HepG2 (cell line): ENCODE results near the gene KIF6. TPM values are rescaled to one million over a fixed set of nuclear protein-coding genes. Genes with fewer than 3 reads are reported as not detected.

Source experiments
- ATAC-seq: fragments of 200-7000 bp; cut with Tn5 transposase; 3 replicates; pipeline ENCODE4 v1.9.1; 2020; ENCODE audit warnings: mild to moderate bottlenecking, moderate library complexity
- BruUV-seq: library from RNA; stranded (reverse); fragments of 400-500 nt; replicated peaks from 2 replicates; lab custom pipeline; 2021; lab: Mats Ljungman, UMichigan
- CTCF ChIA-PET: fragments of 300-600 bp; formaldehyde crosslinking; extraction: SDS; loops from one replicate; lab custom pipeline; 2021; ENCODE audit warnings: low total read pairs, inconsistent platforms, low intra/inter-chr PET ratio; lab: Yijun Ruan, JAX
- POLR2A ChIA-PET: fragments of 350-600 bp; sonication (Branson Sonifier 250); formaldehyde crosslinking; loops from one replicate; lab custom pipeline; 2020; ENCODE audit warnings: antibody characterized with exemption, inconsistent platforms; lab: Yijun Ruan, JAX
- DNase-seq: peaks from one replicate; pipeline ENCODE4 v3.0.0-alpha.2; 2015; ENCODE audit warnings: low spot score
- FAIRE-seq: peaks from 3 replicates; lab custom pipeline; 2011; peaks lifted over from hg19 to GRCh38; lab: Jason Lieb, UNC
- H2AFZ ChIP-seq: one replicate; pipeline ENCODE4 v1.6.1; 2011; ENCODE audit warnings: low read length, inconsistent platforms
- H3K27ac ChIP-seq: fragments of 300-600 bp; 3 replicates; pipeline ENCODE4 v1.8.0; 2011; ENCODE audit warnings: mixed run types, mild to moderate bottlenecking, mixed read lengths, low read length, inconsistent platforms; ENCODE audit not compliant: insufficient read depth; ENCODE audit errors: extremely low read length
- H3K27me3 ChIP-seq, 2 experiments: fragments of 200-600 bp in 1 of 2; 2 replicates in 1 of 2; 3 replicates in 1 of 2; pipeline versions ENCODE4 v1.6.0 to v1.8.0; 2011; ENCODE audit warnings: low read length in 2 of 2, mild to moderate bottlenecking in 2 of 2, moderate library complexity in 2 of 2, inconsistent platforms in 1 of 2; ENCODE audit not compliant: insufficient read depth in 2 of 2, control insufficient read depth in 1 of 2
- H3K36me3 ChIP-seq, 2 experiments: fragments of 200-600 bp in 1 of 2; replicated peaks in 1 of 2; 2 replicates in 1 of 2; 3 replicates in 1 of 2; pipeline versions ENCODE4 v1.5.1 to v1.8.0; 2011; ENCODE audit warnings: low read length in 2 of 2, inconsistent platforms in 1 of 2; ENCODE audit not compliant: insufficient read depth in 2 of 2, control insufficient read depth in 1 of 2
- H3K4me1 ChIP-seq: 2 replicates; pipeline ENCODE4 v1.5.1; 2012; ENCODE audit warnings: low read length, inconsistent platforms; ENCODE audit not compliant: insufficient read depth
- H3K4me2 ChIP-seq: 2 replicates; pipeline ENCODE4 v1.6.0; 2011; ENCODE audit warnings: low read depth, low read length, inconsistent platforms
- H3K4me3 ChIP-seq, 3 experiments: fragments of 200-600 bp in 1 of 3; sonication (generic), shearing (Covaris generic) in 1 of 3; replicated peaks in 1 of 3; 2 replicates each; pipeline ENCODE4 v1.5.1; 2011 to 2016; ENCODE audit warnings: low read length in 3 of 3, inconsistent platforms in 2 of 3, low read depth in 2 of 3, mild to moderate bottlenecking in 2 of 3, control low read depth in 1 of 3, mixed read lengths in 1 of 3; ENCODE audit not compliant: insufficient read depth in 1 of 3
- H3K79me2 ChIP-seq: one replicate; pipeline ENCODE4 v1.6.1; 2011; ENCODE audit warnings: low read length, inconsistent platforms; ENCODE audit not compliant: insufficient read depth
- H3K9ac ChIP-seq: 2 replicates; pipeline ENCODE4 v1.6.0; 2011; ENCODE audit warnings: mild to moderate bottlenecking, low read depth, low read length, inconsistent platforms; ENCODE audit not compliant: insufficient read depth
- H3K9me3 ChIP-seq: 2 replicates; pipeline ENCODE4 v1.5.1; 2012; ENCODE audit warnings: mild to moderate bottlenecking, low read length
- H4K20me1 ChIP-seq: 2 replicates; pipeline ENCODE4 v1.6.0; 2011; ENCODE audit warnings: inconsistent platforms, mild to moderate bottlenecking, low read length, moderate library complexity; ENCODE audit not compliant: insufficient read depth
- FLYWCH1 ChIP-seq: sonication (generic); formaldehyde crosslinking; IDR thresholded peaks from 2 replicates; pipeline ENCODE4 v1.8.1; 2023; ENCODE audit warnings: mild to moderate bottlenecking, missing genetic modification reagents
- PITX1 ChIP-seq: sonication (generic); formaldehyde crosslinking; IDR thresholded peaks from 2 replicates; pipeline ENCODE4 v1.5.1; 2020; ENCODE audit warnings: mild to moderate bottlenecking, missing genetic modification reagents
- SRSF9 ChIP-seq: fragments of 200-400 bp; formaldehyde crosslinking; IDR thresholded peaks from 2 replicates; pipeline ENCODE4 v1.6.1; 2018; ENCODE audit warnings: borderline replicate concordance, mild to moderate bottlenecking, low read depth, low read length; ENCODE audit not compliant: insufficient read depth, poor library complexity, severe bottlenecking
- ZNF350 ChIP-seq: sonication (generic); formaldehyde crosslinking; IDR thresholded peaks from 2 replicates; pipeline ENCODE4 v1.4.0; 2020; ENCODE audit warnings: mild to moderate bottlenecking, low read depth, missing genetic modification reagents, borderline replicate concordance
- WGBS: methylation state at CpG from one replicate; pipeline ENCODE4 v1.1.6; 2017; ENCODE audit warnings: low lambda C conversion rate; 5-methylcytosine and 5-hydroxymethylcytosine counted together
- in situ Hi-C: cut with HindIII; loops from 2 replicates; pipeline ENCODE4 v1.10.0; 2017; ENCODE audit warnings: low pct_unique_long_range_greater_than_20kb; ENCODE audit not compliant: extremely low pct_ligation_motif_present
- intact Hi-C: fragments of 100-400 bp; cut with micrococcal nuclease; formaldehyde crosslinking; loops from one replicate; pipeline ENCODE4 v1.10.0; 2022; ENCODE audit not compliant: unreplicated experiment
- polyA plus RNA-seq, 8 experiments: library from polyadenylated mRNA; depleted of rRNA in 3 of 8; stranded (reverse) in 7 of 8; unstranded in 1 of 8; fragments of >200 nt; fragmentation: Illumina TruSeq in 4 of 8; extraction: Trizol in 4 of 8; gene quantifications; 2 replicates each; pipeline versions ENCODE4 v1.2.1 to v1.2.3, GENCODE V29; 2011 to 2016; ENCODE audit warnings: low read depth in 4 of 8, missing spikeins in 1 of 8, mixed read lengths in 1 of 8; ENCODE audit not compliant: insufficient read depth in 1 of 8
- total RNA-seq, 5 experiments: library from RNA; depleted of rRNA; stranded (reverse); fragments of >200 nt; fragmentation: Illumina TruSeq; extraction: Trizol; gene quantifications; 2 replicates each; pipeline ENCODE4 v1.2.3, GENCODE V29; 2016; ENCODE audit warnings: low read depth in 1 of 5
- TF ChIP-seq, protein P1 (sequence below): sonication (generic); formaldehyde crosslinking; IDR thresholded peaks from 2 replicates; pipeline ENCODE4 v1.5.0; 2020; ENCODE audit warnings: missing genetic modification reagents
- TF ChIP-seq, protein P2 (sequence below): sonication (generic); formaldehyde crosslinking; IDR thresholded peaks from 2 replicates; pipeline ENCODE4 v1.8.0; 2023; ENCODE audit warnings: mild to moderate bottlenecking, missing genetic modification reagents

KIF6 gene
- total and polyA plus RNA-seq, 2 of the 13 experiments (the other 11 are each of a cell fraction or from before 2014, with no cell fraction given) = 0.04 to 0.27 TPM

DNA sequence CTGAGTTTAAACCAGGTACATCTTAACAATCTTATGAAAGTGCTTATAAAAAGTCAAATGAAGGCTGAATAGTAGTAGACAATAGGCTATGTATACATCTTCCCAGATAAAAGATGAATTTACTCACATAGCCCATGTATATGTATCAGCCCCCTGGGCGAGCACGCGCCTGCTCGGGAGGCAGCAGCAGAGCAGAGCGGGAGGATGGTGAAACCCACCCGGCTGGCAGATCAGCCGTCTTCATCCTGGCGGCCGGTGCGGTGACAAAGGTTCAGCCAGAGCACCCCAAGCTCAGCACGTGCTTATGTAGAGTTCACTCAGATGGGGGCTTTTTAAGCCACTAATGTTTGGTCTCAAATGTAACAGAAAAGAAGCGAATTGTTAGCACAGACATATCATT lies 184.8 kb downstream of the KIF6 start:
- Histone ChIP-seq H3K4me1 (no peaks in the 10 kb centered on the region), H4K20me1 (no peaks in the 10 kb centered on the region), H2AFZ (no peak overlapping the region), H3K9ac (no peak overlapping the region), H3K79me2 (no peaks in the 10 kb centered on the region), H3K4me3 (no peak overlapping the region), H3K27ac (no peak overlapping the region), H3K36me3 (no peaks in the 10 kb centered on the region), H3K27me3 (no peaks in the 10 kb centered on the region), H3K9me3 (no peaks in the 10 kb centered on the region), H3K4me2 (no peak overlapping the region)
- intact Hi-C loops = no loop called here
- no TSS peak for BruUV-seq
- ATAC-seq (no peak), FAIRE-seq (no peak), DNase-seq (no peak)
- ChIA-PET CTCF (no interaction called here), POLR2A (no interaction called here)
- in situ Hi-C loops = no loop called here
- 44% methylated on average over 10 of the region's 12 CpGs for WGBS
- TF ChIP-seq, protein P1, sequence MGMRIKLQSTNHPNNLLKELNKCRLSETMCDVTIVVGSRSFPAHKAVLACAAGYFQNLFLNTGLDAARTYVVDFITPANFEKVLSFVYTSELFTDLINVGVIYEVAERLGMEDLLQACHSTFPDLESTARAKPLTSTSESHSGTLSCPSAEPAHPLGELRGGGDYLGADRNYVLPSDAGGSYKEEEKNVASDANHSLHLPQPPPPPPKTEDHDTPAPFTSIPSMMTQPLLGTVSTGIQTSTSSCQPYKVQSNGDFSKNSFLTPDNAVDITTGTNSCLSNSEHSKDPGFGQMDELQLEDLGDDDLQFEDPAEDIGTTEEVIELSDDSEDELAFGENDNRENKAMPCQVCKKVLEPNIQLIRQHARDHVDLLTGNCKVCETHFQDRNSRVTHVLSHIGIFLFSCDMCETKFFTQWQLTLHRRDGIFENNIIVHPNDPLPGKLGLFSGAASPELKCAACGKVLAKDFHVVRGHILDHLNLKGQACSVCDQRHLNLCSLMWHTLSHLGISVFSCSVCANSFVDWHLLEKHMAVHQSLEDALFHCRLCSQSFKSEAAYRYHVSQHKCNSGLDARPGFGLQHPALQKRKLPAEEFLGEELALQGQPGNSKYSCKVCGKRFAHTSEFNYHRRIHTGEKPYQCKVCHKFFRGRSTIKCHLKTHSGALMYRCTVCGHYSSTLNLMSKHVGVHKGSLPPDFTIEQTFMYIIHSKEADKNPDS (CRISPR knock-in tag) = no peak
- TF ChIP-seq, protein P2, sequence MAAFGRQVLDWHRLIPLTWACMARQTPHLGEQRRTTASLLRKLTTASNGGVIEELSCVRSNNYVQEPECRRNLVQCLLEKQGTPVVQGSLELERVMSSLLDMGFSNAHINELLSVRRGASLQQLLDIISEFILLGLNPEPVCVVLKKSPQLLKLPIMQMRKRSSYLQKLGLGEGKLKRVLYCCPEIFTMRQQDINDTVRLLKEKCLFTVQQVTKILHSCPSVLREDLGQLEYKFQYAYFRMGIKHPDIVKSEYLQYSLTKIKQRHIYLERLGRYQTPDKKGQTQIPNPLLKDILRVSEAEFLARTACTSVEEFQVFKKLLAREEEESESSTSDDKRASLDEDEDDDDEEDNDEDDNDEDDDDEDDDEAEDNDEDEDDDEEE (CRISPR knock-in tag) = no peak
- no peak for TF ChIP-seq PITX1 (CRISPR knock-in tag)
- TF ChIP-seq SRSF9 = no peak
- TF ChIP-seq FLYWCH1 = no peak
- TF ChIP-seq ZNF350 (CRISPR knock-in tag) = no peak
